GM12878 (cell line): ENCODE measurements around the gene ILKAP. TPM values are rescaled to one million over a fixed set of nuclear protein-coding genes. Genes with fewer than 3 reads are reported as not detected.
A peak's percentile ranks its signal among the peaks of the same experiment; 100 is the strongest.

ENCODE experiments used
- ATAC-seq: fragments of 200-7000 bp; cut with Tn5 transposase; 3 replicates; pipeline ENCODE4 v1.9.1; 2020; ENCODE audit warnings: mild to moderate bottlenecking, moderate library complexity
- BruUV-seq: library from RNA; stranded (reverse); fragments of 400-500 nt; replicated peaks from 2 replicates; lab custom pipeline; 2021; lab: Mats Ljungman, UMichigan
- CTCF ChIA-PET: fragments of 300-600 bp; sonication (Branson Sonifier 250); formaldehyde crosslinking; extraction: SDS; loops from one replicate; lab custom pipeline; 2021; ENCODE audit warnings: inconsistent platforms; lab: Yijun Ruan, JAX
- POLR2A ChIA-PET: fragments of 350-600 bp; formaldehyde crosslinking; extraction: SDS; loops from one replicate; lab custom pipeline; 2021; ENCODE audit warnings: inconsistent platforms; lab: Charles Lee
- RAD21 ChIA-PET: fragments of 300-600 bp; sonication (Branson Sonifier 250); formaldehyde crosslinking; loops from one replicate; lab custom pipeline; 2023; ENCODE audit warnings: antibody characterized with exemption; ENCODE audit not compliant: unreplicated experiment; lab: Charles Lee
- SMC1A ChIA-PET: fragments of 300-600 bp; sonication (Branson Sonifier 250); formaldehyde crosslinking; loops from one replicate; lab custom pipeline; 2023; ENCODE audit not compliant: unreplicated experiment, uncharacterized antibody; lab: Charles Lee
- DNase-seq: peaks from one replicate; pipeline ENCODE4 v3.0.0-alpha.2; 2011; ENCODE audit warnings: low read depth, low spot score
- FAIRE-seq: peaks from 3 replicates; lab custom pipeline; 2011; peaks lifted over from hg19 to GRCh38; lab: Jason Lieb, UNC
- H2AFZ ChIP-seq: 2 replicates; pipeline ENCODE4 v1.6.0; 2011; ENCODE audit warnings: low read depth, low read length, control low read depth; ENCODE audit not compliant: control insufficient read depth
- H3K27ac ChIP-seq: 2 replicates; pipeline ENCODE4 v1.5.1; 2011; ENCODE audit warnings: control low read depth; ENCODE audit not compliant: control insufficient read depth, insufficient read depth
- H3K27me3 ChIP-seq, 2 experiments: replicated peaks in 1 of 2; 2 replicates each; pipeline versions ENCODE4 v1.6.0 to v1.6.1; 2011; ENCODE audit warnings: low read length in 1 of 2; ENCODE audit not compliant: control insufficient read depth in 2 of 2, insufficient read depth in 2 of 2
- H3K36me3 ChIP-seq, 2 experiments: 2 replicates each; pipeline ENCODE4 v1.5.1; 2011; ENCODE audit warnings: low read length in 1 of 2; ENCODE audit not compliant: control insufficient read depth in 2 of 2, insufficient read depth in 2 of 2
- H3K4me1 ChIP-seq: 2 replicates; pipeline ENCODE4 v1.6.1; 2011; ENCODE audit warnings: mild to moderate bottlenecking, low read length, moderate library complexity, mixed read lengths; ENCODE audit not compliant: control insufficient read depth, insufficient read depth
- H3K4me2 ChIP-seq: 2 replicates; pipeline ENCODE4 v1.6.0; 2011; ENCODE audit warnings: control low read depth; ENCODE audit not compliant: control insufficient read depth, insufficient read depth
- H3K4me3 ChIP-seq: fragments of 200-600 bp; sonication (generic); 2 replicates; pipeline ENCODE4 v1.5.1; 2016
- H3K79me2 ChIP-seq: 2 replicates; pipeline ENCODE4 v1.6.0; 2011; ENCODE audit warnings: low read length; ENCODE audit not compliant: control insufficient read depth, insufficient read depth
- H3K9ac ChIP-seq: 2 replicates; pipeline ENCODE4 v1.8.0; 2011; ENCODE audit warnings: low read length, control low read depth, mixed read lengths; ENCODE audit not compliant: control insufficient read depth, insufficient read depth
- H3K9me3 ChIP-seq: replicated peaks from 3 replicates; pipeline ENCODE4 v1.5.1; 2011; ENCODE audit warnings: mild to moderate bottlenecking, low read length; ENCODE audit not compliant: control insufficient read depth, insufficient read depth
- H4K20me1 ChIP-seq: 2 replicates; pipeline ENCODE4 v1.6.0; 2011; ENCODE audit not compliant: control insufficient read depth, insufficient read depth
- BCL11A ChIP-seq: IDR thresholded peaks from 2 replicates; pipeline ENCODE4 v1.6.1; 2011; ENCODE audit warnings: low read depth, low read length
- DPF2 ChIP-seq: fragments of 450-650 bp; IDR thresholded peaks from 2 replicates; pipeline ENCODE4 v1.6.1; 2017; ENCODE audit warnings: mild to moderate bottlenecking
- EGR1 ChIP-seq, 2 experiments: IDR thresholded peaks; 1 replicate in 1 of 2; 2 replicates in 1 of 2; pipeline ENCODE4 v1.6.1; 2011 to 2012; ENCODE audit warnings: low read depth in 2 of 2, low read length in 2 of 2, borderline replicate concordance in 1 of 2, mild to moderate bottlenecking in 1 of 2, moderate library complexity in 1 of 2
- GATAD2B ChIP-seq: fragments of 450-650 bp; conservative IDR thresholded peaks from 2 replicates; pipeline ENCODE4 v1.6.1; 2017; ENCODE audit warnings: low read depth, mild to moderate bottlenecking, moderate library complexity
- HDGF ChIP-seq: fragments of 450-650 bp; IDR thresholded peaks from 2 replicates; pipeline ENCODE4 v1.6.1; 2016; ENCODE audit warnings: antibody characterized with exemption
- HSF1 ChIP-seq: fragments of 150-350 bp; IDR thresholded peaks from 2 replicates; pipeline ENCODE4 v1.6.1; 2014; ENCODE audit warnings: mild to moderate bottlenecking, low read depth, low read length
- MXI1 ChIP-seq: fragments of 150-350 bp; IDR thresholded peaks from 2 replicates; pipeline ENCODE4 v1.6.1; 2011; ENCODE audit warnings: low read depth, mild to moderate bottlenecking, inconsistent platforms, low read length, improper control_type of control experiment
- MYC ChIP-seq: IDR thresholded peaks from 2 replicates; pipeline ENCODE4 v1.6.1; 2011; ENCODE audit warnings: mild to moderate bottlenecking, low read length, moderate library complexity, inconsistent platforms; ENCODE audit not compliant: insufficient read depth, insufficient replicate concordance, insufficient read length, severe bottlenecking
- NFXL1 ChIP-seq: fragments of 450-650 bp; IDR thresholded peaks from 2 replicates; pipeline ENCODE4 v1.6.1; 2017; ENCODE audit warnings: antibody characterized with exemption, mild to moderate bottlenecking, borderline replicate concordance
- NFYB ChIP-seq: IDR thresholded peaks from 2 replicates; pipeline ENCODE4 v1.6.1; 2011; ENCODE audit warnings: low read depth, mild to moderate bottlenecking, low read length, improper control_type of control experiment, moderate library complexity; ENCODE audit not compliant: insufficient read depth
- NRF1 ChIP-seq: conservative IDR thresholded peaks from 2 replicates; pipeline ENCODE4 v1.6.1; 2011; ENCODE audit warnings: mild to moderate bottlenecking, low read depth, low read length, improper control_type of control experiment
- PML ChIP-seq: IDR thresholded peaks from 2 replicates; pipeline ENCODE4 v1.6.1; 2012; ENCODE audit warnings: low read length, inconsistent platforms
- RAD51 ChIP-seq: fragments of 450-650 bp; IDR thresholded peaks from 2 replicates; pipeline ENCODE4 v1.6.1; 2016; ENCODE audit warnings: moderate library complexity, mild to moderate bottlenecking, inconsistent platforms
- RFX5 ChIP-seq: IDR thresholded peaks from 2 replicates; pipeline ENCODE4 v1.6.1; 2011; ENCODE audit warnings: low read depth, low read length, improper control_type of control experiment
- SMARCA5 ChIP-seq: fragments of 450-650 bp; IDR thresholded peaks from 2 replicates; pipeline ENCODE4 v1.6.1; 2017; ENCODE audit warnings: mild to moderate bottlenecking
- TARDBP ChIP-seq: IDR thresholded peaks from 2 replicates; pipeline ENCODE4 v1.6.1; 2016; ENCODE audit warnings: borderline replicate concordance
- TCF12 ChIP-seq: IDR thresholded peaks from 2 replicates; pipeline ENCODE4 v1.6.1; 2011; ENCODE audit warnings: low read depth, mild to moderate bottlenecking, low read length
- WGBS: methylation state at CpG from one replicate; pipeline ENCODE4 v1.1.6; 2016; ENCODE audit warnings: low lambda C conversion rate; ENCODE audit not compliant: insufficient replicate concordance, insufficient coverage; ENCODE audit errors: missing lambda C conversion rate; 5-methylcytosine and 5-hydroxymethylcytosine counted together
- in situ Hi-C: fragments of 300-500 bp; cut with MboI; formaldehyde crosslinking; loops from 9 replicates; pipeline ENCODE4 v1.14.3; 2018; ENCODE audit warnings: mixed read lengths
- intact Hi-C: fragments of 100-400 bp; cut with micrococcal nuclease; formaldehyde crosslinking; loops from one replicate; pipeline ENCODE4 v1.14.2; 2022; ENCODE audit not compliant: unreplicated experiment
- polyA plus RNA-seq, 11 experiments: library from polyadenylated mRNA; depleted of rRNA in 4 of 11; unstranded in 6 of 11; stranded (reverse) in 5 of 11; fragments of >200 nt; fragmentation: Nextera tagmentation in 4 of 11; fragmentation: Illumina TruSeq in 1 of 11; extraction: Ambion mirVana in 4 of 11; extraction: Trizol in 1 of 11; gene quantifications; 1 replicate in 1 of 11; 2 replicates in 10 of 11; pipeline versions ENCODE4 v1.2.1 to v1.2.3, GENCODE V29; 2011 to 2016; ENCODE audit warnings: inconsistent platforms in 2 of 11, missing spikeins in 2 of 11, low read depth in 1 of 11
- total RNA-seq, 4 experiments: library from RNA; depleted of rRNA in 3 of 4; stranded (reverse); fragments of >200 nt in 3 of 4; fragmentation: Illumina TruSeq in 1 of 4; extraction: Trizol in 1 of 4; gene quantifications; 2 replicates each; pipeline versions ENCODE4 v1.2.1 to v1.2.3, GENCODE V29; 2013 to 2021
- TF ChIP-seq, protein P1 (sequence below): fragments of 450-650 bp; IDR thresholded peaks from 2 replicates; pipeline ENCODE4 v1.6.1; 2014; ENCODE audit warnings: mild to moderate bottlenecking
- TF ChIP-seq, protein P2 (sequence below): fragments of 450-650 bp; IDR thresholded peaks from 2 replicates; pipeline ENCODE4 v1.6.1; 2016; ENCODE audit warnings: mild to moderate bottlenecking

The ILKAP gene
- total and polyA plus RNA-seq, 10 of the 15 experiments (the other 5 are each of a cell fraction or from before 2014, with no cell fraction given), result 4.2 to 65.3 (median 37.3) TPM

DNA sequence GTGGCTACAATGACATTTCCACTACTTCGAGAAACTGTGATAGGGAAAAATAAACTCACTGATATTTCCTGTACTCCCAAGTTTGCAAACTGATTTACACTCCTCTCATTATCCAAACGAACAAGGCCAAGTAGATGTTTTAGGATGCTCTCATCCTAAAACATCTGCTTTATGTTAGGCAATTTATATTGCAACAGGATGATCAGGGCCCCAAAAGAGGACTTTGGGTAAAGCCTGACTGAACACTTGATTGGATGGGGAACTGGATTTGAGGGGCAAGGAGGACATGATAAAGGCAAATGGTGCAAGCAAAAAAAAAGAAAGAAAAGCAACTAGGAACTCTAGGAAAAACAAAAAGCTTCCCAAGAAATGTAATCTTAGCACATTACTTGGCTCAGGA lies 38.5 kb upstream of the ILKAP start (continued):
- no peak for TF ChIP-seq PML
- TF ChIP-seq NFXL1, result no peak
- no peak for TF ChIP-seq TARDBP
- TF ChIP-seq GATAD2B, result no peak
- TF ChIP-seq DPF2, result no peak

GRCh38 chr2:238240757-238241711 lies 37.5 kb upstream of the ILKAP start:
- Histone ChIP-seq H3K9me3 (no peaks in the 10 kb centered on the region), H4K20me1 (no peaks in the 10 kb centered on the region), H3K27me3 (peaks cover 0 to 4% of the 10 kb centered on the region in 2 experiments; a peak in 3 of 4 replicates), H3K27ac (no peak overlapping the region), H3K4me1 (0 out of 2 replicates have a peak, but pooled peaks cover 3% of the 10 kb centered on the region), H3K9ac (no peak overlapping the region), H3K4me2 (no peak overlapping the region), H3K4me3 (no peak overlapping the region), H3K36me3 (peaks cover 0 to 2% of the 10 kb centered on the region in 2 experiments; a peak in 1 of 4 replicates), H2AFZ (no peak overlapping the region), H3K79me2 (no peaks in the 10 kb centered on the region)
- POLR2A ChIA-PET, result no interaction called here
- 9% methylated on average over 54 of the region's 71 CpGs for WGBS
- intact Hi-C loops, result loop anchor here (5.0 kb wide), 1 partner anchor 39 kb away; the partner anchor contains the start of gene ILKAP
- SMC1A ChIA-PET, result interaction anchor here (1.1 kb wide), 1 partner anchor 82 kb away, joined by 3 read pairs; no protein-coding TSS in a partner anchor
- CTCF ChIA-PET, result interaction anchor here (0.9 kb wide), 1 partner anchor 8 kb away, joined by 3 read pairs; no protein-coding TSS in a partner anchor
- RAD21 ChIA-PET, result no interaction called here
- in situ Hi-C loops, result no loop called here
- no peak for FAIRE-seq
- DNase-seq, result no peak
- no TSS peak for BruUV-seq
- peak; percentile 54 for ATAC-seq
- TF ChIP-seq MYC, result no peak
- no peak for TF ChIP-seq BCL11A
- TF ChIP-seq SMARCA5, result no peak
- TF ChIP-seq RFX5, result no peak
- peak; percentile 74 for TF ChIP-seq TCF12
- no peak for TF ChIP-seq HDGF
- no peak for TF ChIP-seq MXI1
- TF ChIP-seq RAD51, result no peak
- TF ChIP-seq, protein P1, sequence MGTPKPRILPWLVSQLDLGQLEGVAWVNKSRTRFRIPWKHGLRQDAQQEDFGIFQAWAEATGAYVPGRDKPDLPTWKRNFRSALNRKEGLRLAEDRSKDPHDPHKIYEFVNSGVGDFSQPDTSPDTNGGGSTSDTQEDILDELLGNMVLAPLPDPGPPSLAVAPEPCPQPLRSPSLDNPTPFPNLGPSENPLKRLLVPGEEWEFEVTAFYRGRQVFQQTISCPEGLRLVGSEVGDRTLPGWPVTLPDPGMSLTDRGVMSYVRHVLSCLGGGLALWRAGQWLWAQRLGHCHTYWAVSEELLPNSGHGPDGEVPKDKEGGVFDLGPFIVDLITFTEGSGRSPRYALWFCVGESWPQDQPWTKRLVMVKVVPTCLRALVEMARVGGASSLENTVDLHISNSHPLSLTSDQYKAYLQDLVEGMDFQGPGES, result no peak
- no peak for TF ChIP-seq NFYB
- TF ChIP-seq, protein P2, sequence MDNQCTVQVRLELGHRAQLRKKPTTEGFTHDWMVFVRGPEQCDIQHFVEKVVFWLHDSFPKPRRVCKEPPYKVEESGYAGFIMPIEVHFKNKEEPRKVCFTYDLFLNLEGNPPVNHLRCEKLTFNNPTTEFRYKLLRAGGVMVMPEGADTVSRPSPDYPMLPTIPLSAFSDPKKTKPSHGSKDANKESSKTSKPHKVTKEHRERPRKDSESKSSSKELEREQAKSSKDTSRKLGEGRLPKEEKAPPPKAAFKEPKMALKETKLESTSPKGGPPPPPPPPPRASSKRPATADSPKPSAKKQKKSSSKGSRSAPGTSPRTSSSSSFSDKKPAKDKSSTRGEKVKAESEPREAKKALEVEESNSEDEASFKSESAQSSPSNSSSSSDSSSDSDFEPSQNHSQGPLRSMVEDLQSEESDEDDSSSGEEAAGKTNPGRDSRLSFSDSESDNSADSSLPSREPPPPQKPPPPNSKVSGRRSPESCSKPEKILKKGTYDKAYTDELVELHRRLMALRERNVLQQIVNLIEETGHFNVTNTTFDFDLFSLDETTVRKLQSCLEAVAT, result no peak
- peak in 1 of 2 experiments; percentile 62; a peak in 1 of 3 replicates for TF ChIP-seq EGR1 (IDR thresholded peaks at IDR 0.05; ENCODE audit: borderline replicate concordance in 1 of 2, low read depth in 2 of 2, low read length in 2 of 2)
- TF ChIP-seq HSF1, result no peak
- TF ChIP-seq NRF1, result no peak
- TF ChIP-seq DPF2, result 0 out of 2 replicates have a peak, but pooled peaks have one; percentile 35
